HG02884 (cell line): ENCODE data around the gene STK32C.

ENCODE experiments used
- ATAC-seq: cut with Tn5 transposase; IDR thresholded peaks from one replicate; pipeline ENCODE4 v1.9.1; 2021; ENCODE audit warnings: mild to moderate bottlenecking, moderate library complexity; ENCODE audit not compliant: unreplicated experiment

The STK32C gene

GRCh38 chr10:132250481-132251475 is 57.0 kb downstream of the STK32C start:
- ATAC-seq = no peak

GRCh38 chr10:132249824-132250375 is 57.9 kb downstream of the STK32C start:
- ATAC-seq = no peak

GRCh38 chr10:132249226-132249724 is 58.5 kb downstream of the STK32C start:
- ATAC-seq = peak; percentile 18

- ATAC-seq = peak; percentile 56
Measured at GRCh38 chr10:132248455-132249225, 59.1 kb downstream of the STK32C start.

- ATAC-seq = no peak
Measured at GRCh38 chr10:132247943-132248342, 59.8 kb downstream of the STK32C start.

GRCh38 chr10:132246296-132246695 is 61.5 kb downstream of the STK32C start:
- no peak for ATAC-seq

- ATAC-seq = no peak
Measured at GRCh38 chr10:132245056-132245455, 62.7 kb downstream of the STK32C start.

GRCh38 chr10:132243626-132244025 is 64.1 kb downstream of the STK32C start:
- ATAC-seq = no peak

GRCh38 chr10:132243141-132243540 is 64.6 kb downstream of the STK32C start:
- no peak for ATAC-seq

- no peak for ATAC-seq
Measured at GRCh38 chr10:132242103-132242840, 65.5 kb downstream of the STK32C start.

- no peak for ATAC-seq
Measured at GRCh38 chr10:132241496-132241895, 66.3 kb downstream of the STK32C start.

- ATAC-seq = no peak
Measured at GRCh38 chr10:132241086-132241485, 66.7 kb downstream of the STK32C start.

GRCh38 chr10:132240581-132240980 is 67.2 kb downstream of the STK32C start:
- ATAC-seq = no peak

GRCh38 chr10:132240156-132240555 is 67.6 kb downstream of the STK32C start:
- no peak for ATAC-seq

GRCh38 chr10:132239126-132240031 is 68.4 kb downstream of the STK32C start:
- ATAC-seq = no peak

- no peak for ATAC-seq
Measured at GRCh38 chr10:132238371-132239125, 69.2 kb downstream of the STK32C start.

GRCh38 chr10:132237871-132238270 is 69.9 kb downstream of the STK32C start:
- no peak for ATAC-seq

- no peak for ATAC-seq
Measured at GRCh38 chr10:132237396-132237795, 70.4 kb downstream of the STK32C start.

- ATAC-seq = no peak
Measured at GRCh38 chr10:132236881-132237280, 70.9 kb downstream of the STK32C start.
